HG03457 (cell line): ENCODE data around the gene PLET1.

Experiments
- ATAC-seq: cut with Tn5 transposase; IDR thresholded peaks from one replicate; pipeline ENCODE4 v1.9.1; 2021; ENCODE audit warnings: moderate number of reproducible peaks; ENCODE audit not compliant: unreplicated experiment

PLET1 gene

GRCh38 chr11:112247201-112247600, 13.5 kb downstream of the PLET1 start:
- ATAC-seq = no peak

GRCh38 chr11:112241486-112241885, 19.2 kb downstream of the PLET1 start:
- ATAC-seq = no peak

- ATAC-seq = no peak
Measured at GRCh38 chr11:112238041-112238440, 22.6 kb downstream of the PLET1 start.

GRCh38 chr11:112237451-112237850, 23.2 kb downstream of the PLET1 start:
- ATAC-seq = no peak

GRCh38 chr11:112235750-112236390, 24.8 kb downstream of the PLET1 start:
- ATAC-seq = no peak

GRCh38 chr11:112231952-112232351, 28.7 kb downstream of the PLET1 start:
- no peak for ATAC-seq

GRCh38 chr11:112229746-112230433, 30.8 kb downstream of the PLET1 start:
- ATAC-seq = no peak

GRCh38 chr11:112229159-112229558, 31.5 kb downstream of the PLET1 start:
- no peak for ATAC-seq

- no peak for ATAC-seq
Measured at GRCh38 chr11:112228706-112229105, 32.0 kb downstream of the PLET1 start.

GRCh38 chr11:112227471-112227870, 33.2 kb downstream of the PLET1 start:
- ATAC-seq = no peak

GRCh38 chr11:112226831-112227401, 33.7 kb downstream of the PLET1 start:
- no peak for ATAC-seq

- peak; percentile 96 for ATAC-seq
Measured at GRCh38 chr11:112226062-112226830, 34.4 kb downstream of the PLET1 start, which contains the start of gene PTS. Gene PTS (plus strand): TSS chr11:112226428. CDS start chr11:112226444, 16 bp downstream.

- ATAC-seq = no peak
Measured at GRCh38 chr11:112225753-112226061, 35.0 kb downstream of the PLET1 start.

- ATAC-seq = no peak
Measured at GRCh38 chr11:112223754-112224532, 36.7 kb downstream of the PLET1 start.

- no peak for ATAC-seq
Measured at GRCh38 chr11:112223121-112223520, 37.5 kb downstream of the PLET1 start.

- ATAC-seq = no peak
Measured at GRCh38 chr11:112222303-112222702, 38.4 kb downstream of the PLET1 start.

- no peak for ATAC-seq
Measured at GRCh38 chr11:112221274-112221835, 39.3 kb downstream of the PLET1 start.

- ATAC-seq = peak; percentile 95
Measured at GRCh38 chr11:112219476-112220232, 41.0 kb downstream of the PLET1 start.

- ATAC-seq = no peak
Measured at GRCh38 chr11:112216561-112217105, 44.0 kb downstream of the PLET1 start.
